MM.1S (cell line): Measurements from ENCODE around the gene DPP6.

ENCODE experiments used
- DNase-seq: peaks from one replicate; pipeline ENCODE4 v3.0.0-alpha.2; 2015
- H2AFZ ChIP-seq: fragments of 300-600 bp; sonication (generic); 2 replicates; pipeline ENCODE4 v1.6.0; 2016; ENCODE audit warnings: antibody characterized with exemption, low read length
- H3F3A ChIP-seq: fragments of 300-600 bp; sonication (generic); 2 replicates; pipeline ENCODE4 v1.6.1; 2016; ENCODE audit warnings: mild to moderate bottlenecking, antibody characterized with exemption, low read length, moderate library complexity, mixed read lengths; ENCODE audit not compliant: insufficient read depth
- H3K27ac ChIP-seq: fragments of 300-600 bp; sonication (generic); 2 replicates; pipeline ENCODE4 v1.5.1; 2016; ENCODE audit warnings: mild to moderate bottlenecking, low read length
- H3K27me3 ChIP-seq: fragments of 300-600 bp; sonication (generic); replicated peaks from 2 replicates; pipeline ENCODE4 v1.6.0; 2016; ENCODE audit warnings: low read length; ENCODE audit not compliant: insufficient read depth
- H3K36me3 ChIP-seq: fragments of 300-600 bp; sonication (generic); replicated peaks from 2 replicates; pipeline ENCODE4 v1.6.1; 2016; ENCODE audit warnings: mild to moderate bottlenecking, low read length, mixed read lengths; ENCODE audit not compliant: insufficient read depth
- H3K4me1 ChIP-seq: fragments of 300-600 bp; sonication (generic); 2 replicates; pipeline ENCODE4 v1.6.1; 2016; ENCODE audit warnings: low read length, mixed read lengths
- H3K4me2 ChIP-seq: fragments of 300-600 bp; sonication (generic); 2 replicates; pipeline ENCODE4 v1.6.0; 2016; ENCODE audit warnings: low read depth, low read length
- H3K4me3 ChIP-seq: fragments of 300-600 bp; sonication (generic); 2 replicates; pipeline ENCODE4 v1.5.1; 2016; ENCODE audit warnings: low read length, mixed read lengths
- H3K79me2 ChIP-seq: fragments of 300-600 bp; sonication (generic); 2 replicates; pipeline ENCODE4 v1.6.1; 2016; ENCODE audit warnings: mixed run types, low read length, mixed read lengths
- H3K9ac ChIP-seq: fragments of 300-600 bp; sonication (generic); 2 replicates; pipeline ENCODE4 v1.6.1; 2016; ENCODE audit warnings: low read length, mixed read lengths
- H3K9me2 ChIP-seq: fragments of 300-600 bp; sonication (generic); replicated peaks from 2 replicates; pipeline ENCODE4 v1.6.1; 2016; ENCODE audit warnings: mild to moderate bottlenecking, low read length, mixed read lengths; ENCODE audit not compliant: insufficient read depth
- H3K9me3 ChIP-seq: fragments of 300-600 bp; sonication (generic); replicated peaks from 2 replicates; pipeline ENCODE4 v1.6.1; 2016; ENCODE audit warnings: mild to moderate bottlenecking, low read length, mixed read lengths; ENCODE audit not compliant: insufficient read depth
- H4K20me1 ChIP-seq: fragments of 300-600 bp; sonication (generic); 2 replicates; pipeline ENCODE4 v1.6.1; 2016; ENCODE audit warnings: mild to moderate bottlenecking, low read length, moderate library complexity, mixed read lengths; ENCODE audit not compliant: insufficient read depth
- EZH2 ChIP-seq: fragments of 300-600 bp; sonication (generic); optimal IDR thresholded peaks from 2 replicates; pipeline ENCODE3; 2017; ENCODE audit warnings: low read depth, mild to moderate bottlenecking, antibody characterized with exemption, low read length, mixed read lengths
- EZH2phosphoT487 ChIP-seq: fragments of 300-600 bp; sonication (generic); IDR thresholded peaks from 2 replicates; pipeline ENCODE4 v1.6.1; 2018; ENCODE audit warnings: antibody characterized with exemption, low read length
- TF ChIP-seq, protein P1 (sequence below): fragments of 300-600 bp; sonication (generic); IDR thresholded peaks from 2 replicates; pipeline ENCODE4 v1.5.1; 2016; ENCODE audit warnings: antibody characterized with exemption, low read length, mixed read lengths

DPP6 gene

DNA sequence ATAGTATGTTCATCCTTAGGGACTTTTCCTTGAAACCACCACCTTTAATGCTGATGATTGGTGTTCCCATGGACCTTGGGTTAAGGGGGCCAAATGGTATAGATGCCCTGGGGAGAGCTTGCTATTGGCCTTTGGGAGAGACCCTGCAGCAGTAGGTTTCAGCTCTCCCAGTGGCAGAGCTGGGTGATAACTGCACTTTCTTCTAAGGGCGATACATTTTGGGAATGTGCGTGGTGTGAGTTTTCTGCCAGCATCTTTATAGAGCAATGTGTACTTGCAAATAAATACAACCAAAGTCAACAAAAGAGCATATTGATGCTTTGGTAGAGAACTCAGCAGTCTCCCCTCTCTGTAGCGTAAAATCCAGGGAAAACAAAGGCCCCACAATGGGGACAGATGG is 546.7 kb downstream of the DPP6 start:
- H3K4me1 ChIP-seq = no peaks in the 10 kb centered on the region
- H3K36me3 ChIP-seq = no peaks in the 10 kb centered on the region
- H3F3A ChIP-seq = no peaks in the 10 kb centered on the region
- H3K27me3 ChIP-seq = no peaks in the 10 kb centered on the region
- no peak overlapping the region for H3K4me2 ChIP-seq
- no peaks in the 10 kb centered on the region for H4K20me1 ChIP-seq
- H3K9me2 ChIP-seq = no peaks in the 10 kb centered on the region
- H3K9me3 ChIP-seq = no peaks in the 10 kb centered on the region
- H3K27ac ChIP-seq = no peak overlapping the region
- H3K4me3 ChIP-seq = no peak overlapping the region
- TF ChIP-seq EZH2 = no peak
- no peak for DNase-seq
- H3K79me2 ChIP-seq = no peaks in the 10 kb centered on the region
- no peak overlapping the region for H2AFZ ChIP-seq
- no peak overlapping the region for H3K9ac ChIP-seq

DNA sequence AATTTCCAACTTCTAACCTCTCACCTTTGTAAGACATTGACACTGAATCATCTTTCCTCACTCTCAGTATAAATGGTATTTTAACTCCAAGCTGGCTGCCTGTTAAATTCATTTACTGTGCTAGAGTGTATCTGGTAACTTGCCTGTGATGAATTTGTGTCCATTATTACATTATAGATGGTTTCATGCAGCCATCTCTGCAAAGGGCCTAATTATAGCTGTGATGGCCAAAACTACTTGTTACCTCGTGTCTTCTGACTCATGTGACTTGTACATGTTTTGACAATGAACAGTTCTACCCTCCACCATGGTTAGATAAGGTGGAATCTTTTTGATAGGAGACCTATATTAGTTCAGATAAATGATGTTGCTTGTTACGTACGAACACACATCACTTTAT is 558.7 kb downstream of the DPP6 start:
- no peaks in the 10 kb centered on the region for H3K79me2 ChIP-seq
- no peak overlapping the region for H3K9ac ChIP-seq
- H4K20me1 ChIP-seq = no peaks in the 10 kb centered on the region
- no peaks in the 10 kb centered on the region for H3K4me1 ChIP-seq
- H3K9me3 ChIP-seq = no peaks in the 10 kb centered on the region
- H3K4me3 ChIP-seq = no peak overlapping the region
- no peaks in the 10 kb centered on the region for H3F3A ChIP-seq
- no peak overlapping the region for H2AFZ ChIP-seq
- no peaks in the 10 kb centered on the region for H3K36me3 ChIP-seq
- no peak overlapping the region for H3K27ac ChIP-seq
- no peak for TF ChIP-seq EZH2
- TF ChIP-seq EZH2phosphoT487 = no peak
- TF ChIP-seq, protein P1, sequence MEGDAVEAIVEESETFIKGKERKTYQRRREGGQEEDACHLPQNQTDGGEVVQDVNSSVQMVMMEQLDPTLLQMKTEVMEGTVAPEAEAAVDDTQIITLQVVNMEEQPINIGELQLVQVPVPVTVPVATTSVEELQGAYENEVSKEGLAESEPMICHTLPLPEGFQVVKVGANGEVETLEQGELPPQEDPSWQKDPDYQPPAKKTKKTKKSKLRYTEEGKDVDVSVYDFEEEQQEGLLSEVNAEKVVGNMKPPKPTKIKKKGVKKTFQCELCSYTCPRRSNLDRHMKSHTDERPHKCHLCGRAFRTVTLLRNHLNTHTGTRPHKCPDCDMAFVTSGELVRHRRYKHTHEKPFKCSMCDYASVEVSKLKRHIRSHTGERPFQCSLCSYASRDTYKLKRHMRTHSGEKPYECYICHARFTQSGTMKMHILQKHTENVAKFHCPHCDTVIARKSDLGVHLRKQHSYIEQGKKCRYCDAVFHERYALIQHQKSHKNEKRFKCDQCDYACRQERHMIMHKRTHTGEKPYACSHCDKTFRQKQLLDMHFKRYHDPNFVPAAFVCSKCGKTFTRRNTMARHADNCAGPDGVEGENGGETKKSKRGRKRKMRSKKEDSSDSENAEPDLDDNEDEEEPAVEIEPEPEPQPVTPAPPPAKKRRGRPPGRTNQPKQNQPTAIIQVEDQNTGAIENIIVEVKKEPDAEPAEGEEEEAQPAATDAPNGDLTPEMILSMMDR = no peak
- no peak for DNase-seq
- no peaks in the 10 kb centered on the region for H3K27me3 ChIP-seq
- H3K4me2 ChIP-seq = no peak overlapping the region
- H3K9me2 ChIP-seq = no peaks in the 10 kb centered on the region

DNA sequence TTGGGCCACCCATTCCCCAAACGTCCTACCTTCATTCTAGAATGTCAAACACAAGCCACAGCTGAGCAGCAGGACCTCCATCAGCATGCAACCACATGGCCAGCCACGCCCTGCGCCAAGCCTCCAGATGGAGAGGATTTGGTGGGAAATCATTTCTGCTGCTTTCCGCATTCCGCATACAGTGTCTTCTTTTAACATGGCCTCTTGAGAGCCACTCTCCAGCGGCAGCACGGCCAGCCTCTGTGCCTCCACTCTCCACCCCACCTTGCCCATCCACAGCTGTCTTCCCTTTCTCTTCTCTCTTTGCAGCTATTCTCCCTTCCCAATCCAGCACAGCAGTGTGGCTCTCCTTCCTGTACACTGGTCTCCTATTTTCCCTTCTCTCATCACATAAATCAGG is 561.6 kb downstream of the DPP6 start:
- no peak for DNase-seq
- Histone ChIP-seq H3K79me2 (no peaks in the 10 kb centered on the region), H3K4me2 (no peak overlapping the region), H2AFZ (no peak overlapping the region), H3K27ac (no peak overlapping the region), H3F3A (no peaks in the 10 kb centered on the region), H3K9me3 (no peaks in the 10 kb centered on the region), H3K4me1 (no peaks in the 10 kb centered on the region), H3K9me2 (no peaks in the 10 kb centered on the region), H3K9ac (no peak overlapping the region), H4K20me1 (no peaks in the 10 kb centered on the region), H3K36me3 (no peaks in the 10 kb centered on the region), H3K27me3 (no peaks in the 10 kb centered on the region), H3K4me3 (no peak overlapping the region)
- no peak for TF ChIP-seq EZH2phosphoT487
- TF ChIP-seq EZH2 = no peak
- TF ChIP-seq, protein P1 = no peak

DNA sequence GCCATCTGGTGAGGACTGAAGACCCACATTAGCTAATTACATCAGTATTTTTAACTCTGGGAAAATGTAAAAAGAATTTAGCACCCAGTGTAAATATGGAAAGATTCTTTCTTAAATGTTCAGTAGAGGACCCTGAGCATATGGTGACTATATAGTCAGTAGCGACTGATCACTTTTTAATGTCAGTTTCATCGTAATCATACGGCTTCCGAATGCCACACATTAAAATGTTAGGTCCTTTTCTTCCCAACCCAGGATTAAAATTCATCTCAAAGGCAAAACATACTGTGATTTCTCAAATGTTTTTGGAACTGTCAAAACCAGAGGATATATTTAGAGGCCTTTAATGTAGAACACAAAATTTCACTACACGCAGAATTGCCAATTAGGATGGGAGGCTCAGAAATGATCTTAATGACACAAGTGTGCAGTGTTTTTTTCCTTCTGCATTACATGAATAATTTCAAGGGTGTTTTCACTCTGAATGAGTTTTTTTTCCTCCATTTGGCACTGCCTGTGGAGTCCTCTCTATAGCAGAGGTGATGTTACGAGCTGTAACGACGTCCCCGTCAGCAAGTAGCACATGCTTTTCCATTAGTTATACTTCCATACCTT is 568.0 kb downstream of the DPP6 start:
- Histone ChIP-seq H3K9ac (no peak overlapping the region), H4K20me1 (no peaks in the 10 kb centered on the region), H3K27ac (no peak overlapping the region), H3K4me3 (no peak overlapping the region), H3K79me2 (no peaks in the 10 kb centered on the region), H3K36me3 (no peaks in the 10 kb centered on the region), H3K27me3 (no peaks in the 10 kb centered on the region), H3K4me1 (no peaks in the 10 kb centered on the region), H3K9me2 (no peaks in the 10 kb centered on the region), H3K9me3 (no peaks in the 10 kb centered on the region), H3F3A (no peaks in the 10 kb centered on the region), H2AFZ (no peak overlapping the region), H3K4me2 (no peak overlapping the region)
- DNase-seq = no peak
- TF ChIP-seq EZH2 (no peak), EZH2phosphoT487 (no peak)
- TF ChIP-seq, protein P1 = no peak
